ENCODE measurements around the gene ERRFI1.

Gene ERRFI1

GRCh38 chr1:8043621-8044020 lies 17.5 kb upstream of the ERRFI1 start:
- DNase-seq, result no peak

DNA sequence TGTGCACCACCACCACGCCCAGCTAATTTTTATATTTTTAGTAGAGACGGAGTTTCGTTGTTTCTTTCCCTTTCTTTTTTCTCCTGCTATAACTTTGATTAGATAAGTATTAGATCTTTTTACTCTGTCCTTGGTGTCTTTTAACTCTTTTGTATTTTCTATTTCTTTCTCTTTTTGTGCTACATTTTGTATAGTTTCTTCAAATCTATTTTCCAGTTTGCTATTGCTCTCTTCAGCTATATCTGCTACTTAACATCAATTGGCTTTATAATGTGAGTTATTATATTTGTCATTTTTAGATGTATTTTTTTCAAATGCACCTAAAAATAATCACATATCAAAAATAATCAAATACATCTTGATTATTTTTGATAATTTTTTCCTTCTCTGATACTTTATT lies 16.0 kb upstream of the ERRFI1 start:
- DNase-seq, result no peak

GRCh38 chr1:8040586-8040985 lies 14.5 kb upstream of the ERRFI1 start:
- DNase-seq, result no peak

- DNase-seq, result no peak
These were observed 13.0 kb upstream of the ERRFI1 start for GRCh38 chr1:8039071-8039470.

GRCh38 chr1:8035289-8035688 lies 9.2 kb upstream of the ERRFI1 start:
- DNase-seq, result no peak

DNA sequence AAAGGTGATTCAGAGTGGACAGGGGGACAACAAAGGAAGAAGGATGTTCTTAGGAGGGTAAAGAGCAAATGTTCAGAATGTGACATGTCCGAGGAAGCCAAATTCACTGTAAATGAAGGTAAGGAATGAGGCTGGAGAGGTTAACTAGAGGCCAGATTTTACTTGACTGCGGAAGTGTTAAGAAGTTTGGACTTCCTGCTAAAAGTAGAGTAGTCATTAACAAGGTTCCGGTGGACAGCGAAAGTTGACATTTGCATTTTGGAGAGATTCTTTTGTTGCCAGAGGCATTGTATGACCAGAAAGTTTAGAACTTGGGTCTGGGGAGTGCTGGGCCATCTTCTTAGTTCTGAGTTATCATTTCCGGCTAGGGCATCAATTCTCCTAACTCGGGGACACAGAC lies 7.2 kb upstream of the ERRFI1 start:
- no peak for DNase-seq

DNA sequence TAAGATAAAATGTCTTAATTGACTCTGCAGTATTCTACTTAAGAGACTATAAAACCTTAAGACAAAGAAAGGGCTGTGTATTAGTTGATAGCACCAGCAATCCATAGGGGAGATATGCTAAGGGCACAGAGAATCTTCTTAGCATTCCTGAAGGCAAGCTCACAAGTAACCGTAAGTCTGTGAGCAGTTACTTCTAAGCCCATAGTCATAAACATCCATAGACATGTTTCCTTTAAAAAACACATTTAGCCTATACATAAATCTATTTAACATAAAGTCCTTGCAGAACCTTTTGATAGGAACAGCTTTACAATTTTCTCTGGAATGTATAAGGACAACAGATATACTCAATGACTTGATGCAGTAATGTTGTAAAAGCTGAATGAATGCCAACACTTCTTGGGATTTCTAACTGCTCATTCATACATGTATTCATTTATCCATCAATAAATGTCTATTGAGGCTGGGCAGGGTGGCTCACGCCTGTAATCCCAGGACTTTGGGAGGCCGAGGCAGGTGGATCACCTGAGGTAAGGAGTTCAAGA lies 6.3 kb upstream of the ERRFI1 start:
- DNase-seq, result no peak

DNA sequence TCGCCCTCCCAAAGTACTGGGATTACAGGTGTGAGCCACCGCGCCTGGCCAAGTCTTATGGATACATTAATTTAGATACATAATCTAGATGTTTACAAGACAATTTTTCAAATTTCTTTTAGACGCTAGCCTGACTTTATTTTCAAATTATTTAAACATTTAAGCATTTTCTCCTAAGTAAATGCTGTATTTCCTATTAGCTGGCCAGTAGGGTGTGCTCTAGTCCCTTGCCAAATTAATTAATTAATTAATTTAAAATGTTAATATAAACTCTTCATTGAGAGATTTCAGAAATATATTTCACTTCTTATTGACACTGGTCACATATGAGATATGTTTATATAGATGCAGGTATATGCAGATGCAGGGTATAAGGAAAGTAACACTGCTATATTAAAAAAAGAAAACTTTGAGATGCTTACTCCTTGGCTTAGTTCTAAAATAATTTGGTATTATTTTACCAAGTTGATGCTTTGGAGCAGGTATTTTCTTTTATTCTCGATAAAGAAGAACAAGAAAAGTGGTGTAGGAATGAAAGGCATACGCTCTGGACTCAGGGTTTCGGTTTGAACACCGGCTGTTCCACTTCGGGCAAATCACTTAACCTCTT lies 5.2 kb upstream of the ERRFI1 start:
- no peak for DNase-seq

DNA sequence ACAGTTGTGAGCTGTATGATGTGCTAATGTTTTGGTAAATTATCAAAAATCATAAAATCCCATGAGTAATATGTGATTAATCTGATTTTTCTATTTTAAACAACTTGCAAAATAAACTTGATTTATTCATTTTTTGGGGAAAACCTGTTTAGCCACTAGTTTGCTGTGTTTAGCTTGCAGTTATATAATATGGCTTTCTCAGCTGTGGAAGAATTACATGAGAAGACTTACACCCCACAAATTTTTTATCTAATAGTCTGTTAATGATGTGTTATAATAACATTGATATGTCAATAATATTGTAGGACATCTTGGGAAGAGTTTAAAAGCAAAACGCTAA lies 2.4 kb upstream of the ERRFI1 start:
- no peak for DNase-seq

DNA sequence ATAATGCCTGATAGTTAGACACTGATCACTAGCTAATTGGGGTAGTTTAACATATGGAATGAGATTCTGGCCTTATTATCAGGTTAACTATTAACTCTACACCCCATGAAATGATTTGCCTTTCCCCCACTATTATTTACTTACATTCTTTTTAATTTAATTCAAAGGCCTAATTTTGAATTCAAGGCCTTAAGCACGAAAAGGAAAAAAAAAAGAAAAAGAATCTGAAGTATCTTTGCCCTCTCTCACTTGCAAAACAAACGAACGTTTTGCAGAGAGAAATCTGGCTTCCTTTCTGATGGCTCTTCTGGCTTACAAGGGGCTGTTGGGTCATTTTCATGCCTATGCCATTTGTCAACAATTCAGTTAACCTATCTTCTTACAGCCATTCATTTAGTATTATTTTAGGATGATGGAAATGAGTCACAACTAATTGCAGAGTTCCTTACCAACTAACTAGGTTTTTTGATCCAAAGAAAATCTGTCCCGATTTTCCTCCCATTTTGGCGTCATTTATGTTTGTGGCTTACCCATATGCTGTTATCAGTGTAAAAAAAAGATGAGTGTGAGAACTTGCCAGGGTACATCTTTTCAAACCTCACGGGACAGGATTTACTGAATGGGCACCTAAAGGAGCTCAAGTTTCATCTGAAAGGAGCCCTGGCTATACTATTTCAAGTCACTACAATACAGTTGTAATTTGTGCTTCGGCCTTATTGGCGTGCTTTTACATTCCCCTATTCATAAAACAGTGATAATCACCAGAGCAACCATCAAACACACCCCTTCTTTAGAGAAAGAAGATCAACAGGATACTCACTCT lies 1.9 kb upstream of the ERRFI1 start:
- no peak for DNase-seq

DNA sequence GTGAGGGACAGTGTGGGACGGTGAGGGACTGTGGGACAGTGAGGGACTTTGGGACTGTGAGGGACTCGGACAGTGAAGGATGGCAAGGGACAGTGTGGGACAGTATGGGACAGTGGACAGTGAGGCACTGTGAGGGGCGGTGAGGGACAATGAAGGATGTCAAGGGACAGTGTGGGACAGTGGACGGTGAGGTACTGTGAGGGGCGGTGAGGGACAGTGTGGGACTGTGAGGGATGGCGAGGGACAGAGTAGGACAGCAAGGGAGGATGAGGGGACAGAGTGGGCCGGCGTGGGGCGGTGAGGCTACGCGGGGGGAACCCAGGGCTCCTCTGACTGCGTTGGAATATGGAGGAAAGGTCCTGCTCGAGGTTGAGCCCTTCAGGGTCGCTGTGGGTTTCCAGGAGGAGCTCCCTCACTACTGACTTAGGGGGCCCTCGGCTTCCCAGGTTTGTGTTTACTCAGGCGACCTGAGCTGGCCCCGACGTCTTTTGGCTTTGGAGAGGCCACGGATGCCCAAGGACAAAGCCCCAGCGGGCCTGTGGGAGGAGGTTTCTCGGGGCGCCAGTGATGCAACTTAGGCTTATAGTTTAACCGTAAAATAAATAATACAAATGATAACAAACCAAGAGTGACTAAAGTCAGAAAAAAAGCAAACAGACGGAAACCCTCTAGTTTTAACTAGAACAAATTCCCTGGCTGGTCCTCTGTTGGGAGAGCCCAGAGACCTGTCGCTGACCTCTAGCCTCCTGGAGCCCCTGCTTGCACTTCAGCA lies 1.1 kb upstream of the ERRFI1 start:
- DNase-seq, result no peak

DNA sequence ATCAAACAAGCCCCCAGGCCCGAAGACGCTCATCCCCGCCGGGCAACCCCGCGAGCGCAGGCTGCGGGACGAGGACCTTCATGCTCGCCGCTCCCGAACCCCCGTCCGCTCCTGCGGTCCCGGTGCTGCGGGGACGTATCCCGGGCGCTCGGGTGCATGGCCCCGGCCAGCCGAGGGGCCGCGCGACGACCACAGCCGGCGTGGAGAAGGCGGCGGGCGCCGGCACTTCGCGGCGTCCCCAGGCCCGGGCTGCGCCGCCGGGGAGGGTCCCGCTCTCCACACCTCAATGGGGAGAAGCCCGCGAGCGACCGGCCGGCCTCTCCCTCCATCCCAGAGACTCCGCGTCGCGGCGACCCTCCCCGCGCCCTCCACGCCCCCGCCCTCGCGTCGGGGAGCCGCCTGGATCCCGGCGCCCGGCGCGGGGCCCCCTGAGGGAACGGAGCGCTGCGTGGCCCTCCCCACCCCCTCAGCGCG lies 401 bp downstream of the ERRFI1 start:
- no peak for DNase-seq

GRCh38 chr1:8025061-8025670 lies 943 bp downstream of the ERRFI1 start:
- DNase-seq, result no peak

- no peak for DNase-seq
These were observed 1.8 kb downstream of the ERRFI1 start for GRCh38 chr1:8024329-8024728.

DNA sequence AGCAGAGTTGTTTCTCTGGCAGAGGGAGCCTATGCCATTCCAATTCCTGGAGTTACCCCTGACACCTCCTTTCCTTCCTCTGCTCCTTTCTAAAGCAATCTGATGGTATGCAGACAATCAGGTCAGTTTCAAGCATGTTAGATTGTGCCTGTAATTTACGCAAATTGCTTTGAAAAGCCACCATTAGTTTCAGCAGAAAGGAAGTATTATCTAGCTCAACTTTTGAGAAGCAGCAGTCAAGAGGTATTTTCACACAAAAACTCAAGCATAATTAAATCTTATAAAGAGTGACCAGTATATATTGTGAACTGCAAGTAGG lies 2.2 kb downstream of the ERRFI1 start:
- no peak for DNase-seq

DNA sequence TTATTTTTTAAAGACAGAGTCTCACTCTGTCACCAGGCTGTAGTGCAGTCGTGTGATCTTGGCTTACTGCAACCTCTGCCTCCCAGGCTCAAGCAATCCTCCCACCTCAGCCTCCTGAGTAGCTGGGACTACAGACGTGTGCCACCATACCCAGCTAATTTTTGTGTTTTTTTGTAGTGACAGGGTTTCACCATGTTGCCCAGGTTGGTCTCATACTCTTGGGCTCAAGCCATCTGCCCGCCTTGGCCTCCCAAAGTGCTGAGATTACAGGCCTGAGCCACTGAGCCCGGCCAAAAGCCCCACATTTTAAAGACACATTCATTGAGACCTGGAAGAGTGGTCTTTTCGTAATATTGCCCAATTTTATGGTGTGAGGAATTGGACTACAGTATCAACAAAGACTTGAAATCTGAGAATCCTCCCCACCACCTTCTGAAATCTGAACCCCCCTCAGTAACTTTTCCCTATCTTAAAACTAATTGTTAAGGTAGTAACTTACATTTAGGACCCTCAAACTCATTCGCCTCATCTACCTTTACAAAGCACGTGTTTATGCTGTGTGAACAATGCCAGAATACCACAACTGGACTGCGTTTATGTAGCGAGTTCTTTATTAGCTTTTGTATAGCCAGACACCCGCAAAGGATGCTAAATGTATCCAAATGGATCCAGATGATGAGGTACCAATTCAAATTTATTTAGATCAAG lies 2.7 kb downstream of the ERRFI1 start:
- no peak for DNase-seq

DNA sequence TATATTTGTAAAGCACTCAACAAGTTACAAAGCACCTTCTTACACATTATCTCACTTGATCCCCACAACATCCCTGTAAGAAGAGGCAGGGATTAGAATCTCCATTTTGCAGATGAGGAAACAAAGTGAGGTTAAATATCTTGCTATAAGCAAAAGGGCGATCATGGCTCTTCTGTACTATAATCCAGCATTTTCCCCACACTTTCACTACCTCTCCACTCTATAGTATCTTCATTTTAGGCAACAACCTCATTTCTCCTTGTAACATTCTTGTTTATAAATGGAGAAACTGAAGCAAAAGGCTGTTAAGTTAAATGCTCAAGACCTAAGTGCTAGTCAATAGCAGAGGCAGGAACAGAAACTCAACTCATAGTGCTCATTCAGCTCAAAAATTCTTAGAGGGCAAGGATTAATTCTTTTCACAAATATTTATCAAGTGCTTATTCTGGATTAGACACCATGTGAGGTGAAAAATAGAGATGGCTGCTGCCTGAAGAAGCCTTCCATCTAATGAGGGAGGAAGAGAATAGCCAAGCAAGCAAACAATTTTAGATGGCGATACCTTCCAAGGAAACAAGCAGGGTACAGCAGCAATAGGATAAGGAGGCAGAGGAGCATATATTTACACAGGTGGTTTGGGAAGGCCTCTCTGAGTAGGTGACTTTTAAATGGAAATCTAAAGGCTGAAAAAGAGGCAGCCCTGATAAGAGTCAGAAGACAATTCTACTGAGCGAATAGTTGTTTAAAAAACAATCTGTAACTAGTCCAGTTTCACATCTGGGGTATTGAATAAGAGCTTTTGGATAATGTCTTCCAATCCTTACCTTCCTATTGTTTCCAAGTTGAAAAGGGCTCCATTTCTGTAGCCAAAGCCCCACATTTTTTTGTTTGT lies 3.5 kb downstream of the ERRFI1 start:
- DNase-seq, result no peak

- no peak for DNase-seq
These were observed 4.3 kb downstream of the ERRFI1 start for GRCh38 chr1:8021676-8022266.

- no peak for DNase-seq
These were observed 6.1 kb downstream of the ERRFI1 start for GRCh38 chr1:8020032-8020431.

GRCh38 chr1:8019229-8019620 lies 6.9 kb downstream of the ERRFI1 start:
- no peak for DNase-seq

GRCh38 chr1:8018492-8019228 lies 7.4 kb downstream of the ERRFI1 start:
- no peak for DNase-seq

All from activated T-cell treated with anti-CD3 and anti-CD28 coated beads for 4 hours (primary cell).